Liver (tissue), 9 donors: Measurements from ENCODE around the gene HSPE1. TPM values are rescaled to one million over a fixed set of nuclear protein-coding genes. Genes with fewer than 3 reads are reported as not detected.
A peak's percentile ranks its signal among the peaks of the same experiment; 100 is the strongest.

Experiments
- DNase-seq: peaks from one replicate; pipeline ENCODE4 v3.0.0-alpha.2; 2017; ENCODE audit warnings: low spot score
- H3K27ac ChIP-seq, 2 donors: one replicate each; pipeline ENCODE4 v1.7.0; 2013; ENCODE audit warnings: inconsistent platforms in 2 of 2, low read length in 2 of 2, control low read depth in 1 of 2, low read depth in 1 of 2, mild to moderate bottlenecking in 1 of 2
- H3K27me3 ChIP-seq, 4 donors: one replicate each; pipeline versions ENCODE4 v1.6.1 to v1.7.0; 2013; ENCODE audit warnings: low read length in 3 of 4, inconsistent platforms in 1 of 4, mild to moderate bottlenecking in 1 of 4, moderate library complexity in 1 of 4; ENCODE audit not compliant: control insufficient read depth in 4 of 4, insufficient read depth in 4 of 4
- H3K36me3 ChIP-seq, 4 donors: one replicate each; pipeline versions ENCODE4 v1.6.1 to v1.7.0; 2013; ENCODE audit warnings: low read length in 3 of 4, mild to moderate bottlenecking in 3 of 4, low read depth in 1 of 4, moderate library complexity in 1 of 4; ENCODE audit not compliant: control insufficient read depth in 4 of 4, insufficient read depth in 3 of 4
- H3K4me1 ChIP-seq, 4 donors: one replicate each; pipeline versions ENCODE4 v1.6.1 to v1.7.0; 2013; ENCODE audit warnings: low read length in 3 of 4, mild to moderate bottlenecking in 3 of 4, moderate library complexity in 1 of 4; ENCODE audit not compliant: control insufficient read depth in 4 of 4, insufficient read depth in 4 of 4
- H3K4me3 ChIP-seq, 3 donors: one replicate each; pipeline versions ENCODE4 v1.6.1 to v1.7.0; 2013; ENCODE audit warnings: low read length in 3 of 3, control low read depth in 1 of 3, low read depth in 1 of 3, mild to moderate bottlenecking in 1 of 3
- H3K9ac ChIP-seq, 2 donors: one replicate each; pipeline ENCODE4 v1.7.0; 2013; ENCODE audit warnings: low read length in 2 of 2, mild to moderate bottlenecking in 2 of 2, moderate library complexity in 2 of 2, control low read depth in 1 of 2, low read depth in 1 of 2
- H3K9me3 ChIP-seq, 4 donors: one replicate each; pipeline versions ENCODE4 v1.6.1 to v1.7.0; 2013; ENCODE audit warnings: low read length in 3 of 4; ENCODE audit not compliant: control insufficient read depth in 4 of 4
- ATF3 ChIP-seq: IDR thresholded peaks from 2 replicates; pipeline ENCODE4 v1.6.1; 2016; ENCODE audit warnings: antibody characterized with exemption
- CTCF ChIP-seq: fragments of 150-350 bp; IDR thresholded peaks from 2 replicates; pipeline ENCODE4 v1.5.1; 2017; ENCODE audit warnings: improper control_type of control experiment, low read depth, low read length; ENCODE audit not compliant: missing input control
- EGR1 ChIP-seq, 2 donors: IDR thresholded peaks; 2 replicates each; pipeline ENCODE4 v1.6.1; 2016 to 2018; ENCODE audit warnings: antibody characterized with exemption in 2 of 2, low read depth in 2 of 2
- FOXA1 ChIP-seq: IDR thresholded peaks from 2 replicates; pipeline ENCODE4 v1.6.1; 2016; ENCODE audit warnings: antibody characterized with exemption
- FOXA2 ChIP-seq: IDR thresholded peaks from 2 replicates; pipeline ENCODE4 v1.6.1; 2016; ENCODE audit warnings: antibody characterized with exemption
- GABPA ChIP-seq, 2 donors: IDR thresholded peaks in 1 of 2; conservative IDR thresholded peaks in 1 of 2; 2 replicates each; pipeline ENCODE4 v1.6.1; 2016; ENCODE audit warnings: antibody characterized with exemption in 2 of 2, mild to moderate bottlenecking in 1 of 2, moderate library complexity in 1 of 2
- HNF4A ChIP-seq, 2 donors: conservative IDR thresholded peaks; 2 replicates each; pipeline ENCODE4 v1.6.1; 2016; ENCODE audit warnings: antibody characterized with exemption in 2 of 2, mild to moderate bottlenecking in 2 of 2
- HNF4G ChIP-seq: IDR thresholded peaks from 2 replicates; pipeline ENCODE4 v1.6.1; 2016; ENCODE audit warnings: antibody characterized with exemption
- JUND ChIP-seq, 2 donors: IDR thresholded peaks; 2 replicates each; pipeline ENCODE4 v1.6.1; 2016; ENCODE audit warnings: antibody characterized with exemption in 2 of 2
- MAX ChIP-seq: IDR thresholded peaks from 2 replicates; pipeline ENCODE4 v1.6.1; 2016; ENCODE audit warnings: antibody characterized with exemption
- NR2F2 ChIP-seq: IDR thresholded peaks from 2 replicates; pipeline ENCODE4 v1.6.1; 2016; ENCODE audit warnings: antibody characterized with exemption
- RAD21 ChIP-seq, 2 donors: IDR thresholded peaks; 2 replicates each; pipeline ENCODE4 v1.6.1; 2016; ENCODE audit warnings: antibody characterized with exemption in 2 of 2, mild to moderate bottlenecking in 2 of 2
- REST ChIP-seq: IDR thresholded peaks from 2 replicates; pipeline ENCODE4 v1.6.1; 2016; ENCODE audit warnings: antibody characterized with exemption, mild to moderate bottlenecking
- RXRA ChIP-seq, 2 donors: IDR thresholded peaks; 2 replicates each; pipeline ENCODE4 v1.6.1; 2017 to 2018; ENCODE audit warnings: antibody characterized with exemption in 2 of 2, mild to moderate bottlenecking in 1 of 2
- SP1 ChIP-seq: IDR thresholded peaks from 2 replicates; pipeline ENCODE4 v1.6.1; 2018; ENCODE audit warnings: antibody characterized with exemption, mild to moderate bottlenecking
- TAF1 ChIP-seq: conservative IDR thresholded peaks from 2 replicates; pipeline ENCODE4 v1.6.1; 2016; ENCODE audit warnings: antibody characterized with exemption, mild to moderate bottlenecking
- YY1 ChIP-seq: IDR thresholded peaks from 2 replicates; pipeline ENCODE4 v1.6.1; 2016; ENCODE audit warnings: antibody characterized with exemption, mild to moderate bottlenecking
- ZBTB33 ChIP-seq: IDR thresholded peaks from 2 replicates; pipeline ENCODE4 v1.6.1; 2016; ENCODE audit warnings: antibody characterized with exemption
- WGBS: extraction: QIAGEN DNeasy Blood & Tissue Kit; methylation state at CpG from one replicate; pipeline ENCODE4 v1.1.7; 2013; 5-methylcytosine and 5-hydroxymethylcytosine counted together
- polyA plus RNA-seq, 2 donors: library from polyadenylated mRNA; stranded (reverse) in 1 of 2; unstranded in 1 of 2; fragments of 200-250 nt in 1 of 2; fragments of >200 nt in 1 of 2; fragmentation: Nextera tagmentation in 1 of 2; extraction: Ambion mirVana in 1 of 2; gene quantifications; one replicate each; pipeline versions ENCODE4 v1.2.1 to v1.2.3, GENCODE V29; 2013 to 2015
- total RNA-seq, 2 donors: library from RNA; depleted of rRNA; stranded (reverse); fragments of >200 nt; gene quantifications; one replicate each; pipeline ENCODE4 v1.2.3, GENCODE V29; 2014
- donor health status: healthy.
- donor health status: healthy.
- donor health status: healthy.
- donor health status: healthy.
- donor health status: healthy.

The HSPE1 gene
- total and polyA plus RNA-seq, 4 donors, result 88.2 to 347 (median 190) TPM

GRCh38 chr2:197453914-197454398 lies 46.2 kb upstream of the HSPE1 start:
- Histone ChIP-seq H3K4me3 (peak overlapping the region; percentile 70 to 96 (median 92)), H3K9me3 (no peaks in the 10 kb centered on the region), H3K9ac (peak overlapping the region; percentile 96 to 100), H3K27me3 (no peaks in the 10 kb centered on the region), H3K27ac (peak overlapping the region; percentile 100), H3K36me3 (no peaks in the 10 kb centered on the region), H3K4me1 (peaks cover 2 to 25% (median 8%) of the 10 kb centered on the region in 4 donors)
- DNase-seq, result peak; percentile 73
- WGBS, result under 1% methylated on average over 11 of the region's 11 CpGs
- no peak for TF ChIP-seq FOXA2
- TF ChIP-seq HNF4G, result no peak
- TF ChIP-seq SP1, result no peak
- TF ChIP-seq HNF4A (conservative IDR thresholded peaks at IDR 0.05), result no peak
- TF ChIP-seq FOXA1, result no peak
- no peak for TF ChIP-seq ZBTB33
- peak; percentile 9 to 12 for TF ChIP-seq RAD21 (IDR thresholded peaks at IDR 0.05)
- TF ChIP-seq GABPA (IDR thresholded peaks at IDR 0.05 in 1 of 2, conservative IDR thresholded peaks at IDR 0.05 in 1 of 2), result peak in 1 of 2 donors; percentile 35
- no peak for TF ChIP-seq JUND (IDR thresholded peaks at IDR 0.05)
- TF ChIP-seq MAX, result no peak
- no peak for TF ChIP-seq EGR1 (IDR thresholded peaks at IDR 0.05; ENCODE audit: low read depth in 2 of 2)
- no peak for TF ChIP-seq CTCF
- TF ChIP-seq REST, result no peak
- no peak for TF ChIP-seq YY1
- TF ChIP-seq NR2F2, result no peak
- TF ChIP-seq ATF3, result no peak
- peak; percentile 95 for TF ChIP-seq TAF1
- no peak for TF ChIP-seq RXRA (IDR thresholded peaks at IDR 0.05)
